Measurements from ENCODE around the gene ELMO1. TPM values are rescaled to one million over a fixed set of nuclear protein-coding genes. Genes with fewer than 3 reads are reported as not detected.

Gene ELMO1
- total and polyA plus RNA-seq, 2 experiments from 2014 or later, result 6.5 to 24.9 TPM

DNA sequence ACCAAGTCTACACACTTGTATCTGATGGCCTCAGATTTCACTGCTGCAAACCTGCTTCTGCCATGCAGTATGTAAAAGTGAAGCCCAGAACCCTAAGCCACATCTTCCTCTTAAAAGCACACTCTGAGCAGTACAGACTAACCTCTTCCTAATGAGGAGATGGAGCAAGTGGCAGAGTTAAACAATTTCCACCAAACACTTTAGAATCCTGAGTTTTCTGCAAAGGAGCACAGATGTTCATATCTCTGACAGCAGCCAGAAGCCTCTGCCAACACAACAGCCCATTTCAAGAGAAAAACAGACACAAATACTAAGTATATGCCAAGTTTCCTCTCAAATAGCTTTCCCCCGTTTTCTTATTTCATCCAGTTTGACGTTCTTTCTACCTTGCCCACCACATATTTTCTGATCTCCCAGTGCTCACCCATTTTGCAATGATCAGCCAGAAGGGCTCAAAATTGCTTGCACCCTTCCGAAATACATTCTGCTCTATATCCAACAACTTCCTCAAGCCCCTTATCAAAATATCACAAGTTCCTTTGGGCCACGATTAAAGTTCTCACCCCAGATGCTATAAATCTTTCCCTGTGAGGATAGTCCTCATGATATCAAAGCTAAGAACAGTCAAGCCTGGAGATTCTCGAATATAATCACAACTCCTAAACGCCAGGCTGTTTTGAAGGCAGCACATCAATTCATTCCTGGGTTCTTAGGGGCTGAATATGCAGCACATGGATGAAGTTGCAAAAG is 27.5 kb downstream of the ELMO1 start:
- Histone ChIP-seq H3K4me3 (no peak overlapping the region), H3K27ac (ENCODE audit: low read depth) (no peak overlapping the region), H3K4me2 (no peak overlapping the region), H3K79me2 (replicated peaks; ENCODE audit: insufficient read depth) (no peaks in the 10 kb centered on the region), H3K27me3 (ENCODE audit: insufficient read depth) (no peaks in the 10 kb centered on the region), H2AFZ (no peak overlapping the region), H3K4me1 (ENCODE audit: insufficient read depth) (0 out of 2 replicates have a peak, but pooled peaks cover 6% of the 10 kb centered on the region), H3K9me2 (ENCODE audit: insufficient read depth) (no peaks in the 10 kb centered on the region), H3K36me3 (ENCODE audit: insufficient read depth) (no peaks in the 10 kb centered on the region), H3F3A (replicated peaks; ENCODE audit: low read depth) (no peaks in the 10 kb centered on the region), H4K20me1 (replicated peaks; ENCODE audit: insufficient read depth) (no peaks in the 10 kb centered on the region)
- Mint-ChIP-seq H3K36me3 (ENCODE audit: low read depth) (no peaks in the 10 kb centered on the region), H3K27me3 (ENCODE audit: insufficient read depth, low read depth, poor library complexity) (no peaks in the 10 kb centered on the region), H3K4me1 (peaks cover 10% of the 10 kb centered on the region), H3K9me3 (no peaks in the 10 kb centered on the region), H3K27ac (no peak overlapping the region), H3K4me3 (no peak overlapping the region)
- TF ChIP-seq, protein P1, sequence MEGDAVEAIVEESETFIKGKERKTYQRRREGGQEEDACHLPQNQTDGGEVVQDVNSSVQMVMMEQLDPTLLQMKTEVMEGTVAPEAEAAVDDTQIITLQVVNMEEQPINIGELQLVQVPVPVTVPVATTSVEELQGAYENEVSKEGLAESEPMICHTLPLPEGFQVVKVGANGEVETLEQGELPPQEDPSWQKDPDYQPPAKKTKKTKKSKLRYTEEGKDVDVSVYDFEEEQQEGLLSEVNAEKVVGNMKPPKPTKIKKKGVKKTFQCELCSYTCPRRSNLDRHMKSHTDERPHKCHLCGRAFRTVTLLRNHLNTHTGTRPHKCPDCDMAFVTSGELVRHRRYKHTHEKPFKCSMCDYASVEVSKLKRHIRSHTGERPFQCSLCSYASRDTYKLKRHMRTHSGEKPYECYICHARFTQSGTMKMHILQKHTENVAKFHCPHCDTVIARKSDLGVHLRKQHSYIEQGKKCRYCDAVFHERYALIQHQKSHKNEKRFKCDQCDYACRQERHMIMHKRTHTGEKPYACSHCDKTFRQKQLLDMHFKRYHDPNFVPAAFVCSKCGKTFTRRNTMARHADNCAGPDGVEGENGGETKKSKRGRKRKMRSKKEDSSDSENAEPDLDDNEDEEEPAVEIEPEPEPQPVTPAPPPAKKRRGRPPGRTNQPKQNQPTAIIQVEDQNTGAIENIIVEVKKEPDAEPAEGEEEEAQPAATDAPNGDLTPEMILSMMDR (conservative IDR thresholded peaks at IDR 0.05; ENCODE audit: low read depth in 2 of 2), result no peak
- TF ChIP-seq, protein P2, sequence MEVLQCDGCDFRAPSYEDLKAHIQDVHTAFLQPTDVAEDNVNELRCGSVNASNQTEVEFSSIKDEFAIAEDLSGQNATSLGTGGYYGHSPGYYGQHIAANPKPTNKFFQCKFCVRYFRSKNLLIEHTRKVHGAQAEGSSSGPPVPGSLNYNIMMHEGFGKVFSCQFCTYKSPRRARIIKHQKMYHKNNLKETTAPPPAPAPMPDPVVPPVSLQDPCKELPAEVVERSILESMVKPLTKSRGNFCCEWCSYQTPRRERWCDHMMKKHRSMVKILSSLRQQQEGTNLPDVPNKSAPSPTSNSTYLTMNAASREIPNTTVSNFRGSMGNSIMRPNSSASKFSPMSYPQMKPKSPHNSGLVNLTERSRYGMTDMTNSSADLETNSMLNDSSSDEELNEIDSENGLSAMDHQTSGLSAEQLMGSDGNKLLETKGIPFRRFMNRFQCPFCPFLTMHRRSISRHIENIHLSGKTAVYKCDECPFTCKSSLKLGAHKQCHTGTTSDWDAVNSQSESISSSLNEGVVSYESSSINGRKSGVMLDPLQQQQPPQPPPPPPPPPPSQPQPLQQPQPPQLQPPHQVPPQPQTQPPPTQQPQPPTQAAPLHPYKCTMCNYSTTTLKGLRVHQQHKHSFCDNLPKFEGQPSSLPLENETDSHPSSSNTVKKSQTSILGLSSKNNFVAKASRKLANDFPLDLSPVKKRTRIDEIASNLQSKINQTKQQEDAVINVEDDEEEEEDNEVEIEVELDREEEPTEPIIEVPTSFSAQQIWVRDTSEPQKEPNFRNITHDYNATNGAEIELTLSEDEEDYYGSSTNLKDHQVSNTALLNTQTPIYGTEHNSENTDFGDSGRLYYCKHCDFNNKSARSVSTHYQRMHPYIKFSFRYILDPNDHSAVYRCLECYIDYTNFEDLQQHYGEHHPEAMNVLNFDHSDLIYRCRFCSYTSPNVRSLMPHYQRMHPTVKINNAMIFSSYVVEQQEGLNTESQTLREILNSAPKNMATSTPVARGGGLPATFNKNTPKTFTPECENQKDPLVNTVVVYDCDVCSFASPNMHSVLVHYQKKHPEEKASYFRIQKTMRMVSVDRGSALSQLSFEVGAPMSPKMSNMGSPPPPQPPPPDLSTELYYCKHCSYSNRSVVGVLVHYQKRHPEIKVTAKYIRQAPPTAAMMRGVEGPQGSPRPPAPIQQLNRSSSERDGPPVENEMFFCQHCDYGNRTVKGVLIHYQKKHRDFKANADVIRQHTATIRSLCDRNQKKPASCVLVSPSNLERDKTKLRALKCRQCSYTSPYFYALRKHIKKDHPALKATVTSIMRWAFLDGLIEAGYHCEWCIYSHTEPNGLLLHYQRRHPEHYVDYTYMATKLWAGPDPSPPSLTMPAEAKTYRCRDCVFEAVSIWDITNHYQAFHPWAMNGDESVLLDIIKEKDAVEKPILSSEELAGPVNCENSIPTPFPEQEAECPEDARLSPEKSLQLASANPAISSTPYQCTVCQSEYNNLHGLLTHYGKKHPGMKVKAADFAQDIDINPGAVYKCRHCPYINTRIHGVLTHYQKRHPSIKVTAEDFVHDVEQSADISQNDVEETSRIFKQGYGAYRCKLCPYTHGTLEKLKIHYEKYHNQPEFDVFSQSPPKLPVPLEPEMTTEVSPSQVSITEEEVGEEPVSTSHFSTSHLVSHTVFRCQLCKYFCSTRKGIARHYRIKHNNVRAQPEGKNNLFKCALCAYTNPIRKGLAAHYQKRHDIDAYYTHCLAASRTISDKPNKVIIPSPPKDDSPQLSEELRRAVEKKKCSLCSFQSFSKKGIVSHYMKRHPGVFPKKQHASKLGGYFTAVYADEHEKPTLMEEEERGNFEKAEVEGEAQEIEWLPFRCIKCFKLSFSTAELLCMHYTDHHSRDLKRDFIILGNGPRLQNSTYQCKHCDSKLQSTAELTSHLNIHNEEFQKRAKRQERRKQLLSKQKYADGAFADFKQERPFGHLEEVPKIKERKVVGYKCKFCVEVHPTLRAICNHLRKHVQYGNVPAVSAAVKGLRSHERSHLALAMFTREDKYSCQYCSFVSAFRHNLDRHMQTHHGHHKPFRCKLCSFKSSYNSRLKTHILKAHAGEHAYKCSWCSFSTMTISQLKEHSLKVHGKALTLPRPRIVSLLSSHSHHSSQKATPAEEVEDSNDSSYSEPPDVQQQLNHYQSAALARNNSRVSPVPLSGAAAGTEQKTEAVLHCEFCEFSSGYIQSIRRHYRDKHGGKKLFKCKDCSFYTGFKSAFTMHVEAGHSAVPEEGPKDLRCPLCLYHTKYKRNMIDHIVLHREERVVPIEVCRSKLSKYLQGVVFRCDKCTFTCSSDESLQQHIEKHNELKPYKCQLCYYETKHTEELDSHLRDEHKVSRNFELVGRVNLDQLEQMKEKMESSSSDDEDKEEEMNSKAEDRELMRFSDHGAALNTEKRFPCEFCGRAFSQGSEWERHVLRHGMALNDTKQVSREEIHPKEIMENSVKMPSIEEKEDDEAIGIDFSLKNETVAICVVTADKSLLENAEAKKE (CRISPR knock-in tag; IDR thresholded peaks at IDR 0.05), result no peak
- TF ChIP-seq POLR2AphosphoS5 (IDR thresholded peaks at IDR 0.05; ENCODE audit: low read depth) (no peak), ZNF114 (CRISPR knock-in tag; IDR thresholded peaks at IDR 0.05) (no peak), CREB1 (CRISPR knock-in tag; IDR thresholded peaks at IDR 0.05; ENCODE audit: low read depth) (no peak), STAT1 (IDR thresholded peaks at IDR 0.05; ENCODE audit: unreplicated experiment) (no peak)
- TF ChIP-seq, protein P3, sequence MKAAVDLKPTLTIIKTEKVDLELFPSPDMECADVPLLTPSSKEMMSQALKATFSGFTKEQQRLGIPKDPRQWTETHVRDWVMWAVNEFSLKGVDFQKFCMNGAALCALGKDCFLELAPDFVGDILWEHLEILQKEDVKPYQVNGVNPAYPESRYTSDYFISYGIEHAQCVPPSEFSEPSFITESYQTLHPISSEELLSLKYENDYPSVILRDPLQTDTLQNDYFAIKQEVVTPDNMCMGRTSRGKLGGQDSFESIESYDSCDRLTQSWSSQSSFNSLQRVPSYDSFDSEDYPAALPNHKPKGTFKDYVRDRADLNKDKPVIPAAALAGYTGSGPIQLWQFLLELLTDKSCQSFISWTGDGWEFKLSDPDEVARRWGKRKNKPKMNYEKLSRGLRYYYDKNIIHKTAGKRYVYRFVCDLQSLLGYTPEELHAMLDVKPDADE (IDR thresholded peaks at IDR 0.05), result no peak
- DNase-seq (ENCODE audit: low spot score) (no peak), ATAC-seq (no peak)

All from GM23338 (cell line).